GM12874 (cell line): Measurements from ENCODE around the gene ZNF25.

Source experiments
- TF ChIP-seq, protein P1 (sequence below): IDR thresholded peaks from 2 replicates; pipeline ENCODE4 v1.5.1; 2011; ENCODE audit warnings: low read depth, mild to moderate bottlenecking, control low read depth, low read length, moderate library complexity; ENCODE audit not compliant: insufficient read depth

ZNF25 gene

DNA sequence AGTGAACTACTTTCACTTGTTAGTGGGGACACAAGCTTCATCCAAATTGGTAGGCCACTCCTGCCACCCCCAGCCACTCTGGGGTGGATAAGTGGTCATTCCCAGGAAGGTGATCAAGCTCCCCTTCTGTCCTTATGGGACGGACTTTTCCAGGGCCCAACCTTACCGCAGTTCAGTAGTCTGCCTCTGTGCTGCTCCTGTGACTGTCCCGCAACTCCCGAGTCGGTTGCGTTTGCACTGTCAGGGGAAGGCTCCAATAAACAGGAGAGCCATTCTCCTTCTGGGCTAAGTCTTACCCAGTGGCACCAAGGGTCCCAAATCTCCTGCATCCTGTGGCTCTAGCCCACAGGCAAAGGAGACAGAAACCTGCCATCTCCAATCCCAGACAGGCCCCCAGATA is 26.6 kb upstream of the ZNF25 start:
- TF ChIP-seq, protein P1, sequence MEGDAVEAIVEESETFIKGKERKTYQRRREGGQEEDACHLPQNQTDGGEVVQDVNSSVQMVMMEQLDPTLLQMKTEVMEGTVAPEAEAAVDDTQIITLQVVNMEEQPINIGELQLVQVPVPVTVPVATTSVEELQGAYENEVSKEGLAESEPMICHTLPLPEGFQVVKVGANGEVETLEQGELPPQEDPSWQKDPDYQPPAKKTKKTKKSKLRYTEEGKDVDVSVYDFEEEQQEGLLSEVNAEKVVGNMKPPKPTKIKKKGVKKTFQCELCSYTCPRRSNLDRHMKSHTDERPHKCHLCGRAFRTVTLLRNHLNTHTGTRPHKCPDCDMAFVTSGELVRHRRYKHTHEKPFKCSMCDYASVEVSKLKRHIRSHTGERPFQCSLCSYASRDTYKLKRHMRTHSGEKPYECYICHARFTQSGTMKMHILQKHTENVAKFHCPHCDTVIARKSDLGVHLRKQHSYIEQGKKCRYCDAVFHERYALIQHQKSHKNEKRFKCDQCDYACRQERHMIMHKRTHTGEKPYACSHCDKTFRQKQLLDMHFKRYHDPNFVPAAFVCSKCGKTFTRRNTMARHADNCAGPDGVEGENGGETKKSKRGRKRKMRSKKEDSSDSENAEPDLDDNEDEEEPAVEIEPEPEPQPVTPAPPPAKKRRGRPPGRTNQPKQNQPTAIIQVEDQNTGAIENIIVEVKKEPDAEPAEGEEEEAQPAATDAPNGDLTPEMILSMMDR, result no peak

DNA sequence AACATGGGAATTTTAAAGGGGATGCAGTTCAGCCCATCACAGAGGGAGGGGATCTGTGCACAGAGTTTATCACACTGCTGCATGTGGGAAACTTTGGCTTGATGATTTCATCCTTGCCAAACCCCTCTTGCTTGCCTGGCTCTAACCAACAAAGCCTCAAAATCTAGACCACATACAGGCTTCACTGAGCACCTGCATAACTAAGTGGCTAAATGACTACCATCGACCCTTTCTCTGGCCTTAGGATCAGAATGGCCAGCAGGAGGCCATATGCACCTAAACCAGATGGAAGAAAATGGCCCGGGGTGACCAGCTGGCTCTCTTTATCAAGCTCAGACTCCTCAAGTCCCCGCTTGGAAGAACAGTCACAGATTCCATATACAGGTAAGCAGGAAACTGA is 15.6 kb upstream of the ZNF25 start:
- TF ChIP-seq, protein P1, result no peak

DNA sequence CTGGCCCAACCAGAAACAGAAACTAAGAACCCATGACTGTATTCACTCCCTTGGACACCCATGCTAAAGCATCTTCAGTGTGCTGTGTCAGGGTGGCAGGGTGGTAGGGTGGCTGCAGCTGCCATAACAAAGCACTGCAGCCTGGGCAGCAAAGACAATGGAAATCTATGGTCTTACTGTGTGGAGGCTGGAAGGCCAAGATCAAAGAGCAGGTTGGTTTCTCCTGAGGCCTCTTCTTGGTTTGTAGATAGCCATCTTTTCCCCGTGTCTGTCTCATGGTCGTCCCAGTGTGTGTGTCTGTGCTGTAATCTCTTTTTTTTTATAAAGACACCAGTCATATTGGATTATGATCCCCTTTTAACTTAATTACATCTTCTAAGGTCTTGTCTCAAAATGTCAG is 15.2 kb upstream of the ZNF25 start:
- TF ChIP-seq, protein P1, result no peak

DNA sequence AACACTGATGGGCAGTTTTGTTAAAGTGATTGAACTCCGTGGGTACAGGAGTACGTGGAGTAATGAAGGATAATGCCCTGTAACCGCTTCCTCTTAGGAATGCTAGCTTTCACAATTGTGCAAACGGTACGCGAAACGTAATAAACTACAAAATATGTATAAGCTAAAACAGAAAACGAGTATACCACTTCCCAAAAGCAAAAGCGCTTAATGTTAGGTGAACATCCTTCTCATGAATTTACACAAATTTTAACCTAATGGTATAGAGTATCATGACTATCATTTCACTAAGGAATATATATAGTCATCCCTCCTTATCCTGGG is 395 bp upstream of the ZNF25 start:
- TF ChIP-seq, protein P1, result no peak

DNA sequence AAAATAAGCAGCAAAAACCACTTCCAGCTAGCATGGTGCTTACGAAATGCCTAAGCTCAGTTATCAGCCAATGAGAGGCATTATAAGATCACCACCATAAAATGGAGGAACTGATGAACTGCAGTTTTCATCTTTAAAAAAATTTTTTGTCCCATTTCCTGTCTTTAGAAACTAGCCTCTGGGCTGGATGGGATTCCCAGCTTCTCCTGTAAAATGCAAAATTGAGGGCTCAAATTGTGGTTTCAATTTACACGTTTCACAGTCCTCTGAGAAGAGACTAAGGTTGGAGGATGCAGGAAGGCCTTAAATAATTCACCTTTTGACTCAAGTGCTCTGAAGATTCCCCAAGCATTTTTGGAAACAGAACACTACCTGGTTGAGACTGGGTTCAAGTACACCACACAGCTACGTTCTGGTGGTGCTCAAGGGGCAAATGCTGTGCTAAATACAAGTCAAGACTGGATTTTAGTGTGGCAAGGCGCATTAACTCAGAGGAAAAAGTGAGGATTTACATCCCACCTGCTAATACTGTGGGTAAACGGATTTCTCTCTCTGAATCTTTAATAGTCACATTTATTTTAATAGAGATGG is 951 bp downstream of the ZNF25 start:
- TF ChIP-seq, protein P1, result no peak

DNA sequence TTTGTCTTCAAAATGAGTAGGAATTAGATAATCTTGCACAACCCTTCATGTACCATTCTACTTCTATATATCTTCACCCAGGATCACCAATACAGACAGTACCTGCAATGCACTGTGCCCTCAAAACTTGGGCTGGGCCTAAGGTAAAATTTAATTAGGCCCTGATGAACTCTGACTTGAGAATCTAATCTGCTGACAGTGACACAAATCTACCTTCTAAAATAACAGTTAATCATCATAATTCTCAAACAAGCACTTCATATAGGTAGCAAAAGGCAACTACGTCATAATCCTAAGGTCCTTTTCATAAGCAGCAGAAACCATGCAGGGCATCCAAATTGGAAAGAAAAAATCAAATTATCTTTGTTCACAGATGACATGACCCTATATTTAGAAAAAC is 4.1 kb downstream of the ZNF25 start:
- TF ChIP-seq, protein P1, result no peak

DNA sequence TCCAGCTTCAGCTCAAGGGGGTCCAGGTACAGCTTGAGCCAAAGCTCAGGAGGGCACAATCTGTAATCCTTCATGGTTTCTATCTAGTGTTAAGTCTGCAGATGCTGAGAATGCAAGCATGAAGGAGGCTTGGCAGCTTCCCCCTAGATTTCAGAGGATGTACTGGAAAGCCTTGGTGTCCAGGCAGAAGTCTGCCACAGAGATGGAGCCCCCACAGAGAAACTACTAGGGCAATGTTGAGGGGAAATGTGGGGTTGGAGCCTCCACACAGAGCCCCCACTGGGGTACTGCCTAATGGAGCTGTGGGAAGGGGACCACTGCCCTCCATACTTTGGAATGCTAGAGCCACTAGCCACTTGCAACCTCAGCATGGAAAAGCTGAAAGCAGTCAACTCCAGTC is 11.4 kb downstream of the ZNF25 start:
- TF ChIP-seq, protein P1, result no peak

DNA sequence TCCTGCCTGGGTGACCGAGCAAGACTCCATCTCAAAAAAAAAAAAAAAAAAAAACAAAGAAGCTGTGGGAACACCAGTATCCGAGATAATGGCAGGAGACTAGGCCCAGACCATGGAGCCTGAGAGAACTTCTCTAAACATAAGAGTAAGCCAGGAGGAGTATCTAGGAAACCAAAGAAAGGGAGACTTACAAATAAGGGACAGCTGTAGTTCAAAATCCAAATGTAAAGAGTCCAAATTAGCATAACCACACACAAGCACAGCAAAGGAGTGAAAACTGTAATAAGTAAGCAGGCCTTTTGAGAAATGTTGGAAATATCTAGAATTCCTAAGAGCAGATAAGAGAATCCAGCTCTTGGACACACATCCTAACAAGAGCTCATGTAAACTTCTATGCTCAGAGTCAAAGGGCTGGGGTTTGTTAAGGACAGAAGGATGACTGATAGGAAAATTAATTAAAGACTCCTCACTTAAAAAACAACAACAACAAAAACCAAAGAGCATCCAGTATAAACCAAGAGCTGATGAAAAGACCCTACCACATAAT is 15.8 kb downstream of the ZNF25 start:
- TF ChIP-seq, protein P1, result no peak
